HPDE6-E6E7 (cell line): ENCODE results near the gene PPP1R10.
A peak's percentile ranks its signal among the peaks of the same experiment; 100 is the strongest.

Experiments
- DNase-seq: peaks from one replicate; pipeline ENCODE4 v3.0.0; 2011; ENCODE audit warnings: missing footprints; ENCODE audit errors: extremely low spot score

The PPP1R10 gene

GRCh38 chr6:30598912-30599624 lies 18.0 kb downstream of the PPP1R10 start:
- DNase-seq: no peak

DNA sequence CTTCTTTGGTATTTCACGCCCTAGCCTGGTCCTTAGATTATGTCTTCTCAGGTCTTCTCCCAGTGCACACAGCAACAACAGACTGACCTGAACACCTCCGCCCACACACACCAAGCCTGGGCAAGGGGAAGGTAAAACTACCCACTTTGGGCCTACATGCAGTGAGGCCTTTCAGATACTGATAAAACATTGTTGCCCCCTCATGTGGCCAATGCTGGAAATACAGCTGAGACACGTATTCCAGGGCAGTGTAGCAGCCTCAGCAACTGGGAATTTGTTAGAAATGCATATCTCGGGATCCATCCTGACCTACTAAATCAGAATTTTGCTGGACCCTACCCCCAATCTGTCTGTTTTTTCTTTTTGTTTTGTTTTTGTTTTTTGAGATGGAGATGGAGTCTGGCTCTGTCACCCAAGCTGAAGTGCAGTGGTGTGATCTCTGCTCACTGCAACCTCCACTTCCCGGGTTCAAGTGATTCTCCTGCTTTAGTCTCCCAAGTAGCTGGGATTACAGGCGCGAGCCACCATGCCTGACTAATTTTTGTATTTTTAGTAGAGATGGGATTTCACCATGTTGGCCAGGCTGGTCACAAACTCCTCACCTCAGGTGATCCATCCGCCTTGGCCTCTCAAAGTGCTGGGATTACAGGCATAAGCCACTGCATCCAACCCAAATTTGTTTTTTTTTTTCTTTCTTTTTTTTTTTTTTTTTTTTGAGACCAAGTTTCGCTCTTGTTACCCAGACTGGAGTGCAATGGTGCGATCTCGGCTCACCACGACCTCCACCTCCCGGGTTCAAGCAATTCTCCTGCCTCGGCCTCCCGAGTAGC lies 19.5 kb downstream of the PPP1R10 start:
- peak; percentile 52 for DNase-seq

DNA sequence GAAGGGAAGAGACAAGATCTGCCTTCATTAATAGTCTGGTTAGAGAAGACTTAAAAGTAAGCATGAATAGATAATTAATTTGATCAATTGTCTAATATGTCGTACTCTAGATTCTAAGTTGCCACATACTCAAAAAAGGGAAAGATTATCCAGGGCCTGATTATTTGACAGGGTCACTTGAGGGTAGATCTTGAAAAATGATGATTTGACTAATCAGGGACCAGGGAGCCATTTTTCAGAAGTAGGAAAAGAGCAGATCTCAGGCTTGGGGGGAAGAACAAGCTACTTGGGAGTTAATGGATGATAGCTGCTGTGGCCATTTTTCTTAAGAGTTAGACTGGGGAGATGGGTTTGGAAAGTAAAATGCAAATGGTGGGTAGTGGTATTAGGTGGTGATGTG lies 24.8 kb downstream of the PPP1R10 start:
- no peak for DNase-seq

DNA sequence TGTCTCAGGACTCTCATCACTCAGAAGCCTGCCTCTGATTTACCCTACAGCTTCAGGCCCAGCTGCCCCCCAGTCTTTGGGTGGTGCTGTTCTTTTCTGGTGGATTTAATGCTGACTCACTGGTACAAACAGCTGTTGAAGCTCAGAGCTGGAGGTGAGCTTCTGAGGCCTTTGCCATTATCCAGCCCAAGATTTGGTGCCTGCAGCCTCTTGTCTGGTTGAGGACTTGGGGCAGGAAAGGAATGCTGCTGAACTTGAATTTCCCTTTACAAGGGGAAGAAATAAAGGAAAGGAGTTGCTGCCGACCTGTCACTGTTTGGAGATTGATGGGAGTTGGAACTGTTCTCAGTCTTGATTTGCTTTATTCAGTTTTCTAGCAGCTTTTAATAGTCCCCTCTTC lies 26.0 kb downstream of the PPP1R10 start:
- DNase-seq: peak; percentile 94

GRCh38 chr6:30590509-30590908 lies 26.5 kb downstream of the PPP1R10 start:
- DNase-seq: no peak

DNA sequence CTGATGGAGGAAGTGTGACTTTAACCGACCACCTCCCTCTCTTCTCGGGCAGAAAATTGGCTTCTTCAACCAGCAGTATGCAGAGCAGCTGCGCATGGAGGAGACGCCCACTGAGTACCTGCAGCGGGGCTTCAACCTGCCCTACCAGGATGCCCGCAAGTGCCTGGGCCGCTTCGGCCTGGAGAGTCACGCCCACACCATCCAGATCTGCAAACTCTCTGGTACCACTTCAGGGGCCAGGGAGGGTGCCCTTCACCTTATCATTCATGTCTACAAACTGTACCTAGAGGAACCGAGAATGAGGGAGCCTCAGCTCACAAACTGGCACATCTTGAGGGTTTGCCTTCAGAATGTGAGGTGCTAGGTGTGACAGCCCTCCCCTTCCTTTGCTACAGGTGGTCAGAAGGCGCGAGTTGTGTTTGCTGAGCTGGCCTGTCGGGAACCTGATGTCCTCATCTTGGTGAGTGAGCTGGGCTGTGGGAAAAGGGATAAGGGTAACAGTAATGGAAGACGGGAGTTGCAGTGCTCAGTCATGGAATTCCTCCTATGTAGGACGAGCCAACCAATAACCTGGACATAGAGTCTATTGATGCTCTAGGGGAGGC lies 27.2 kb downstream of the PPP1R10 start:
- DNase-seq: no peak

DNA sequence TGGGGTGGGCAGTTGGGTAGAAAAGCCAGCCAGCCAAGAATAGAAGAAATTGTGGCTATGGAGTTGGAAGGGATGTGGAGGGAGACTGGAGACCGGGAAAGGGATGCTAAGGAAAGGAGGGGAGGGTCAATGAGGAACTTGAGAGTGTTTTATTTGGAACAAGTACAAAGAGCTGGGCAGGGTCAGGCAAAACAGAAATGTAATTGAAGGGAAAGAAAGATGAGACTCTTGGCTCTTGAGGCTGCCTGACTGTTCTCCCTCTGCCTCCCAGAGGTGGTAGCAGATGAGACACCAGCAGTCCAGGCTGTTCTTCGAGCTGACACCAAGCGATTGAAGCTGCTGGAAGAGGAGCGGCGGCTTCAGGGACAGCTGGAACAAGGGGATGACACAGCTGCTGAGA lies 33.1 kb downstream of the PPP1R10 start:
- no peak for DNase-seq

DNA sequence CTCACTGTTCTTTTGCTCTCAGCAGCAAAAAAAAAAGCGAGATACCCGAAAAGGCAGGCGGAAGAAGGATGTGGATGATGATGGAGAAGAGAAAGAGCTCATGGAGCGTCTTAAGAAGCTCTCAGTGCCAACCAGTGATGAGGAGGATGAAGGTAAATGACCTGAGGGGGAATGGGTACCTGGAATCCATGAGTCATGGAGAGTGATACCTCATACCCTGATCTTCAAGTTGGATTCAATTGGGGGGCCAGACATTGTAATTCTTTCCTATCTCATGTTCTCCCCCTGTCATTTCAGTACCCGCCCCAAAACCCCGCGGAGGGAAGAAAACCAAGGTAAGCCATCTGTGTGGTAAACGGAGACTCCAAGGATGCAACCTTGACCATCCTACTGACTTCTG lies 39.0 kb downstream of the PPP1R10 start:
- DNase-seq: no peak

GRCh38 chr6:30573113-30573512 lies 43.9 kb downstream of the PPP1R10 start:
- no peak for DNase-seq

DNA sequence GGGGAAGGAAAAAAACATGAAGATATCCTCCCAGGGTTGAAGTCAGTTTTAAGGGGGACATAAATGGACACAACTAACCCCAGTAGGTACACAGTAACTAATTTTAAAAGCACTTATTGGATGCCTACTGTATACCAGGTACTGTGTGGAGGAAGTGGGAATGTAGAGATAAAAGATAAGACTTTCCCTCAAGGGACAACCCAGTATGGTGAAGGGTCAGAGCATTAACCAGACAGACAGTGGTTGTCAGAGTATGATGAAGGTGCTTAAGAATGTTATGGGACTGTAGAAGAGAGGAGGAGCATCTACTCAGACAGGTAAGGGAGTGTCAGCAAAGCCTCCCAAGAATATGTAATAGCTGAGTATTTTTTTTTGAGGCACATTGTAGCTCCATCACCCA lies 44.9 kb downstream of the PPP1R10 start:
- DNase-seq: no peak

GRCh38 chr6:30571762-30572082 lies 45.3 kb downstream of the PPP1R10 start:
- DNase-seq: no peak

DNA sequence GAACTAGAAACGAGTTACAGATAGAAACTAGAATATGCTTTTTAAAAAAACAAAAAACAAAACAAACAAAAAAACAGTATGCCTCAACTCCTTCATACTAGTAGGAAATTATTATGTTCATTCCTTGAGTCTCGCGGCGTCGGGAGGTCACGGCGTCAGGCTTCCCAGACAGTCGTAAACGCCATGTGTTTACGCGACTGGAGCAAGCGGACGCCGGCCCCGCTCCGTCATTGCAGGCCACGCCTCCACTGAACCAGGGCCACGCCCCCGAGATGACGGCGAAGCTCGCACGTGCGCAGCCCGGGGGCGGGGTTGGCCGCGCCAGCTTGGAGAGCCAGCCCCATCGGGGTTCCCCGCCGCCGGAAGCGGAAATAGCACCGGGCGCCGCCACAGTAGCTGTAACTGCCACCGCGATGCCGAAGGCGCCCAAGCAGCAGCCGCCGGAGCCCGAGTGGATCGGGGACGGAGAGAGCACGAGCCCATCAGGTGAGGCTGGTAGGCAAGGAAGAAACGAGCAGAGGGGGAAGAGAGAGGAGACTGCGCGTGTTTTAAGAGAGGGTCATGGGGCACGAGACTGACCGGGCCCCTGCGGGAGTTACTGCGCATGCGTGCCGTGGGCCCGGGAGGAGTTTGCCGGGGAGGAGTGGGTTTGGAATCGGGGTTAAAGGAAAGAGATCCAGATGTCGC lies 45.8 kb downstream of the PPP1R10 start, which contains the start of gene ABCF1:
Gene ABCF1 (plus strand): TSS at position 368 of the 687 bp plus-strand sequence. CDS start 46 bp downstream, at position 414.
- DNase-seq: peak; percentile 97

DNA sequence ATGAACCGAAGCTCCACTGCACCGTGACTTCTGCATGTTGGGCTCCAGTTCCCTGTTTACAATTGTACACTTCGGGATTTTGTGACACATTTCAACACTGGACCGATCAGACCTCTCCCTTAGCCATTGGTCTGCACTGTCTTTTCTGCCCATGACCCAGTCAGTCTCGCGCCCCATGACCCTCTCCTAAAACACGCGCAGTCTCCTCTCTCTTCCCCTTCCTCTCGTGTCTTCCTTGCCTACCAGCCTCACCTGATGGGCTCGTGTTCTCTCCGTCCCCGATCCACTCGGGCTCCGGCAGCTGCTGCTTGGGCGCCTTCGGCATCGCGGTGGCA lies 46.3 kb downstream of the PPP1R10 start:
- no peak for DNase-seq

GRCh38 chr6:30570263-30570662 lies 46.8 kb downstream of the PPP1R10 start:
- DNase-seq: no peak

DNA sequence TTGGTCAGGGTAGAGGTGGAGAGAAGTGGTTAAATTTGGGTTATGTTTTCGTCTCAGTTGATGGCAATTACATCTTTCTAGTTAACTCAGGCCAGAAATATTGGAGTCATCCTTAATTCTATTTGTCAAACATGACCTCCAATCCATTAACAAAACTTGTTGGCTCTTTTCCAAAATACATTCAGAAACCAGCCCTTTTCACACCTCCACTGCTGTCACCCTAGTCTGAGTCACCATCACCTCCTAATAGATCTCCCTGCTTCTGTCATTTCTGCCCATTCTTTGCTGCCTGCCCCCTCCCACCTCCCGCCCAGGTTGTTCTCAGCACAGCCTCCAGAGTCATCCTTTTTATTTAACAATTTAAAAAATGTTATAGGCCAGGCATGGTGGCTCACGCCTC lies 48.8 kb downstream of the PPP1R10 start:
- DNase-seq: no peak

GRCh38 chr6:30565772-30566171 lies 51.3 kb downstream of the PPP1R10 start:
- no peak for DNase-seq

- no peak for DNase-seq
Observed at GRCh38 chr6:30564114-30564513, 52.9 kb downstream of the PPP1R10 start.

DNA sequence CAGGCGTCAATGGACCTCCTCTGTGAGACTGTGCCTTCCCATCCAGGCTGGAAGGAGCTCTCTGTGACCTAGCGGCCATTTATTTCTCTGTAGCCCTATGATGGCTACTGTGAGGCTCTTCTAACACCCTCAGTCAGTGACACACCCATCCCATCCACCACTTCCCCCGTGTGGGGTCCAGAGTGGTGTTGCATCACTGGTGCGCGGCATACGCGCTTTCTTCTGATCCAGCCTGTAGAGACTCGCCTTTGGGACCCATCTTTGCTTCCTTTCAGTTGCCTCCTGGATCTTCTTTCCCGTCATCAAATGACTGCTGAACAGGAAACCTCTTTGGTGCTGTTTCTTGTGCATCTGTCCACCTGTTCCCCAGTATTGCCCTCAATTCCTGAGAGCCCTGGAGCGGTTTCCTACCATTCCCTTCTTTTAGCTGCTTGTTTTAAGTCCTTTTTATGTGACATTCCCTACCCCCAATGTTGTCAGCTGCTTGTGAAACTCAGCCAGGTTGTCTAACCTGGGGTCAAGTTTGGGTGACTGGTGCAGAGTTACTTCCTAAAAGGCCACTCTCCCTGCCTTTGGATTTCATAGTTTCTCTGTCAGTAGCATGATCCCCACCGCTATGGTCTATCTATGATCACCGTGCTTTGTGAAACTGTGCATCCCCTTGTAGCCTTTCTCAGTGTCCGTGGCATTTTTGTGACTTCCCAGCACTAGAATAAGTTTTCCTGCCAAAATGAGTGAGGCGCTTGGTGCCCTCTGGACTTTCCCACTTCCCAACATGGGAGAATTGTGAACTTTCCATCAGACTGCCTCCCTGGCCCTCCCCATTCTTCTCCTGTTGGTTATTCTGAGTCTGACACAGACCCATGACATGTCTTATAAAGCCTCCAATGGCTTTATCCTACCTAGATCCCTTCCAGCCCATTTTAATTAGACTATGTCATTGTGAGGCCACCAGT lies 54.3 kb downstream of the PPP1R10 start:
- no peak for DNase-seq

DNA sequence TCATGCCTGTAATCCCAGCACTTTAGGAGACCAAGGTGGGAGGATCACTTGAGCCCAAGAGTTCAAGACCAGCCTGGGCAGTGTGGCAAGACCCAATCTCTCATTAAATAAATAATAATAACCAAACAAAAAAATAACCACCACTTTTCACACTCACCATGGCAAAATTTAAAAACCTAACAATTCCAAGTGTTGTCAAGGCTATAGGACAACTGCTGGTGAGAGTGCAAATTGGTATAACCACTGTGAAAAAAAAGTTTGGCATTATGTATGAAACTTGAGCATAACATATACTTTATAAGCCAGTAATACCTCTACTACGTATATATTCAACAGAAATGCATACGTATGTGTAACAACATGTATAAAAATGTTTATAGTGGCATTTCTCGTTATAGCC lies 56.1 kb downstream of the PPP1R10 start:
- no peak for DNase-seq

- no peak for DNase-seq
Observed at GRCh38 chr6:30557683-30557981, 59.4 kb downstream of the PPP1R10 start.

DNA sequence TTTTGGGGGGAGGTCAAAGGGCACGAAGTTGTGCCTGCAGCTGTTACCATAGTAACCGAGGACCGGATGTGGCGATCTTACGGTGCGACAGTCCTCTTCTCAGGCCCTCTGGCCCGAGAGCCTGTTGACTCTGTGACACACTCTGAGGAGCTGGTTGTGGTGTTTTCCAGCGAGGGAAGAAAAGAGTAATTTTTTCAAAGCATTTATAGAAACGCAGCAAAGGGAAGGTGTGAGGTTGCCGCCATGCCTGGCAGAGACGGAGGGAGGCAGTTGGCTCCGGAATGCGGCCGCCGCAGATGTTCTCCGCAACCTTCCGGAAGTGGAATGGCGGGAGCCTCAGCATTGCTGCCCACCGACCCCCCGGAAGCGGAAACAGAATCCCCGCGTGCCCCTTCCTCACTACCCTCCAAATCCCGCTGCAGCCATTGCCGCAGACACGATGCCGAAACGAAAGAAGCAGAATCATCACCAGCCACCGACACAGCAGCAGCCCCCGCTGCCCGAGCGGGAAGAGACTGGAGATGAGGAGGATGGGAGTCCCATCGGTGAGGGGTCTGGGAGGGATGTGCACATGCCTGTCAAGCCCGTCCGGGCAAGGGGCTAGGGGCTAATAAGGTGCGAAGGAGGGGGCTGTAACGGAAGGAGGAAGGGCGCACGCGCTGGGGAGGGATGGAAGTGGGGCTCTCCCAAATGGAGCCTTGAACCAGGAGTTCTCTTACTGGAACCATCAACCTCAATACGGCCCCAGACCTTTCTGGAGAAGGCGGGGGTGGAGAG lies 59.9 kb downstream of the PPP1R10 start, which contains the start of gene PRR3:
Gene PRR3 (plus strand): TSS at position 390 of the 777 bp plus-strand sequence. CDS start 50 bp downstream, at position 440.
- peak; percentile 82 for DNase-seq
